Measurements from ENCODE around the gene PHLPP1. TPM values are rescaled to one million over a fixed set of nuclear protein-coding genes. Genes with fewer than 3 reads are reported as not detected.

The PHLPP1 gene
- total and polyA plus RNA-seq, 3 experiments from 2014 or later: 0.93 to 14.8 (median 13.5) TPM

DNA sequence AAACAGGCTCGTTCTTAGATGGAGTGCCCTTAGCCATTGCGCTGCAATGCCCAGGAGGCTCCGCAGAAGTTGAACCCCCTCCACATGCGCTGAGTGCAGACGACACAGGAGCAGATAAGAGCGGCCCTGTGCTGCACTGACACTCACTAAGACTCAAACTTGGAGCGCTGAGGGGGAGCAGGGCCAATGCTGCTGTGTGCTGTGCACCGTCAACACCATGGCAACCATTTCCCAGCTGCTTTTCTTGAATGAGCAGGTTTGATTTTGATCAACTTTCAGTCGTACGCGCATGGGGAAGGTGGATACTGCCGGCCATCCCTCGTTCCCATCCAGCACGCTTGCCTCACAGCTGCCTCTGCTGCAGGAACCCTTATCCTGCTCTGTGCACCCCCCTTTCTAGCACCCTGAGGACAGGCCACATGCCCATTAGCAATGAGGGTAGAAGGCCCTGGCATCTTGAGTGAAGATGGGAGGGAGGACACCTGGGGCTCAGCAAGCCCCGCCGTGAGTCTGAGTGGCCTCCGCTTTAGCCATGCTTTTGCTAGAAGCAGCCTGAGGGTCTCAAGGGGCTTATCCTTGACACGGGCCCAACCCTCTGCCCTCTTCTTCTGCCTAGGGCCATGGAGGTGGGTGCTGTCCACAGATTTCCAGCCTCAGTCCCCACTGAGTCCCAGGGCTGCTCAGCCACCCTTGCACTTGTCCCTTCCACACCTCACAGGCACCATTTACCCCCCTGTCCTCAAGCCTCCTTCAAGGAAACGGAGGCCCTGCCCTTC, 271.9 kb downstream of the PHLPP1 start:
- H3K4me1 ChIP-seq (ENCODE audit: insufficient read depth, low read length): peaks cover 5% of the 10 kb centered on the region
- Mint-ChIP-seq H3K36me3 (no peaks in the 10 kb centered on the region), H3K4me3 (no peak overlapping the region), H3K27ac (no peak overlapping the region), H3K9me3 (peaks cover 0 to 4% (median 0%) of the 10 kb centered on the region in 5 donors), H3K4me1 (peaks cover 6 to 7% (median 6%) of the 10 kb centered on the region in 3 donors), H3K27me3 (peaks cover 10 to 14% of the 10 kb centered on the region in 2 donors)
- ChIA-PET POLR2A (no interaction called here), CTCF (no interaction called here)
- H3K36me3 ChIP-seq (ENCODE audit: insufficient read depth, low read length): no peaks in the 10 kb centered on the region
- no peaks in the 10 kb centered on the region for H3K27me3 ChIP-seq (ENCODE audit: insufficient read depth, low read length, poor library complexity, severe bottlenecking)
- H3K9me3 ChIP-seq (ENCODE audit: low read length): no peaks in the 10 kb centered on the region
- no peak overlapping the region for H3K4me3 ChIP-seq (ENCODE audit: low read length)
- no peak overlapping the region for H3K27ac ChIP-seq (ENCODE audit: low read depth, low read length)
- no peak for DNase-seq

DNA sequence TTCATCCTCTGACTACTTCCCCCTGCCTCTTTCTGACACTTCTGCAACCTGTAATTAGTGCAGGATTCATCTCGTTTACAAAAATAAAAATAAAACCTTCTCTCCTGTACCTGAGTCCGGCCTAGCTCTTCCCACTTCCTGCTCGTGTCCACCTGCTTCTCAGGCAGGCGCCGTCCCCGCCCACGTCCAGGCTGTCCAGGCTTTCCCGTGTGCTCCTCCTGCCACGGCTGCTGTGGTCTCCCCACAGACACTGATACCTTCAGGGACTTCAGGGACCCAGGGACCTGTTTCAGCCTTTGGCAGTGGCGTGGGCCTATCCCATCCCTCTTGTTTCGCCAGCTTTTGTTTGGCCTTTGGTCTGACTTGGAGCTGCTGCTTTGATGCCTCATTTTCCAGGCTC, 272.5 kb downstream of the PHLPP1 start:
- Mint-ChIP-seq H3K27ac (no peak overlapping the region), H3K4me1 (peaks cover 0 to under 1% (median under 1%) of the 10 kb centered on the region in 3 donors), H3K36me3 (no peaks in the 10 kb centered on the region), H3K27me3 (peaks cover 11 to 17% of the 10 kb centered on the region in 2 donors), H3K9me3 (peaks cover 0 to 4% (median 0%) of the 10 kb centered on the region in 5 donors), H3K4me3 (no peak overlapping the region)
- ChIA-PET POLR2A (no interaction called here), CTCF (no interaction called here)
- no peak for DNase-seq
- no peak overlapping the region for H3K27ac ChIP-seq (ENCODE audit: low read depth, low read length)
- H3K4me1 ChIP-seq (ENCODE audit: insufficient read depth, low read length): no peaks in the 10 kb centered on the region
- H3K9me3 ChIP-seq (ENCODE audit: low read length): no peaks in the 10 kb centered on the region
- no peaks in the 10 kb centered on the region for H3K36me3 ChIP-seq (ENCODE audit: insufficient read depth, low read length)
- no peak overlapping the region for H3K4me3 ChIP-seq (ENCODE audit: low read length)
- H3K27me3 ChIP-seq (ENCODE audit: insufficient read depth, low read length, poor library complexity, severe bottlenecking): no peaks in the 10 kb centered on the region

GRCh38 chr18:62988471-62988870, 273.1 kb downstream of the PHLPP1 start:
- Histone ChIP-seq H3K27me3 (ENCODE audit: insufficient read depth, low read length, poor library complexity, severe bottlenecking) (no peaks in the 10 kb centered on the region), H3K36me3 (ENCODE audit: insufficient read depth, low read length) (no peaks in the 10 kb centered on the region), H3K4me1 (ENCODE audit: insufficient read depth, low read length) (no peaks in the 10 kb centered on the region), H3K27ac (ENCODE audit: low read depth, low read length) (no peak overlapping the region), H3K9me3 (ENCODE audit: low read length) (no peaks in the 10 kb centered on the region), H3K4me3 (ENCODE audit: low read length) (no peak overlapping the region)
- no peak for DNase-seq
- ChIA-PET POLR2A (no interaction called here), CTCF (no interaction called here)
- H3K27me3 Mint-ChIP-seq: peaks cover 16 to 21% of the 10 kb centered on the region in 2 donors
- H3K36me3 Mint-ChIP-seq: no peaks in the 10 kb centered on the region
- no peak overlapping the region for H3K4me3 Mint-ChIP-seq
- no peak overlapping the region for H3K27ac Mint-ChIP-seq
- H3K9me3 Mint-ChIP-seq: peaks cover 0 to 4% (median 0%) of the 10 kb centered on the region in 5 donors
- no peaks in the 10 kb centered on the region for H3K4me1 Mint-ChIP-seq

DNA sequence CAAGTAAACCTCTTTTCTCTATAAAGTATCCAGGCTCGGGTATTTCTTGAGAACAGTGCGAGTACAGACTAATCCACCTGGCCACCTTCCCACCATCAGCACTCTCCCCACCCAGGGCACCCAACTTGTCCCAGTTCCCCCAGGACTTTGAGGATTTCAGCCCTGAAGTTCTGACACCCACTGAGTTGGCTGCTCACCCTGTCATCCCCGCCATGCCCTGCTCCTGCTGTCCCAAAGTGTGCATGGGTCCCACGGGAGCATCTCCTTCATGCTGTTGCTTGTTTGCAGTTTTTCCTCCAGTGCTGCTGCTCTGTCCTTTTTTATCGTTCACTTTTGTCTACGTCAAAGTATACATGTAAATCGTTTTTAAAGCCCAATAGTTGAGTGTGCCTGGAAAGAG, 273.9 kb downstream of the PHLPP1 start:
- peaks cover 0 to 4% (median 0%) of the 10 kb centered on the region in 5 donors for H3K9me3 Mint-ChIP-seq
- DNase-seq: no peak
- Histone ChIP-seq H3K27ac (ENCODE audit: low read depth, low read length) (no peak overlapping the region), H3K27me3 (ENCODE audit: insufficient read depth, low read length, poor library complexity, severe bottlenecking) (no peaks in the 10 kb centered on the region), H3K36me3 (ENCODE audit: insufficient read depth, low read length) (no peaks in the 10 kb centered on the region), H3K9me3 (ENCODE audit: low read length) (no peaks in the 10 kb centered on the region), H3K4me3 (ENCODE audit: low read length) (no peak overlapping the region), H3K4me1 (ENCODE audit: insufficient read depth, low read length) (no peaks in the 10 kb centered on the region)
- H3K36me3 Mint-ChIP-seq: no peaks in the 10 kb centered on the region
- no peak overlapping the region for H3K4me3 Mint-ChIP-seq
- no peaks in the 10 kb centered on the region for H3K4me1 Mint-ChIP-seq
- H3K27ac Mint-ChIP-seq: no peak overlapping the region
- POLR2A ChIA-PET: no interaction called here
- CTCF ChIA-PET: no interaction called here
- H3K27me3 Mint-ChIP-seq: peaks cover 16 to 26% of the 10 kb centered on the region in 2 donors

DNA sequence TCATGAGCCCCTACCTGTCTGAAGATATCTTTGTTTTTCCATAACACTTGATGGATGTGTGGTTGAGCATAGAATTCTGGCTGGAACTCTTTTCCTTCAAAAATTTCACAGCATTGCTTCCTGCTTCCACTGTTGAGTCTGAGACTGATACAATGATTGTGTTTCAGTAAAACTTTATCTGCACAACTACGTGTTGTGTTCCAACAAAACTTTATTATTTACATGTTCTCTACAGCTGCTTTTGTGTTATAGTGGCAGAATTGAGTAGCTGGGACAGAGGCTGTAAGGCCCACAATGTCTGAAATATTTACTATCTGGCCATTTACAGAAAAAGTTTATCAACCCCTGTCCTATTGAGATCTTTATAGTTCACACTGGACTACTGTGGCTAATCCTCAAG, 275.3 kb downstream of the PHLPP1 start:
- CTCF ChIA-PET: no interaction called here
- POLR2A ChIA-PET: no interaction called here
- peaks cover 18 to 28% of the 10 kb centered on the region in 2 donors for H3K27me3 Mint-ChIP-seq
- no peak overlapping the region for H3K4me3 Mint-ChIP-seq
- no peaks in the 10 kb centered on the region for H3K4me1 Mint-ChIP-seq
- H3K27ac ChIP-seq (ENCODE audit: low read depth, low read length): no peak overlapping the region
- H3K4me1 ChIP-seq (ENCODE audit: insufficient read depth, low read length): no peaks in the 10 kb centered on the region
- H3K4me3 ChIP-seq (ENCODE audit: low read length): no peak overlapping the region
- H3K36me3 ChIP-seq (ENCODE audit: insufficient read depth, low read length): no peaks in the 10 kb centered on the region
- H3K36me3 Mint-ChIP-seq: no peaks in the 10 kb centered on the region
- H3K27ac Mint-ChIP-seq: no peak overlapping the region
- no peaks in the 10 kb centered on the region for H3K9me3 ChIP-seq (ENCODE audit: low read length)
- DNase-seq: no peak
- H3K27me3 ChIP-seq (ENCODE audit: insufficient read depth, low read length, poor library complexity, severe bottlenecking): no peaks in the 10 kb centered on the region
- peaks cover 0 to 4% (median 0%) of the 10 kb centered on the region in 5 donors for H3K9me3 Mint-ChIP-seq

DNA sequence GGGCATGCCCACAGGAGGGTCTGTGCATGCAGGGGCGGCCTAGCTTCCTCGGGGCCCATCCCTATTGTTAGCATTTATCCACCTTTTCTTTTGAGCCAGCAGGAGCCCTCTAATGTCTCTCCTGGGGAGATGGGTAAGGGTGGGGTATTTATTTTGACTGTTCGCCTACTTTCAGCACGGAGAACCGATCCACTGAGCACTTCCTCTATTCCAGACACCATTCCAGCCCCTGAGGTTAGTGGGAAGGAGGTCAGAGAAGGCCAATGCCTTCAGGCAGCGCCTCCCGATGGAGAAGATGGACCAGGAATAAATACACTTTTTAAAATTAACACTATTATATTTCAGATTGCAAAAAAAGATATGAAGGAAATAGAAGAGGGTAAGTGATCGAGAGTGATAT, 276.0 kb downstream of the PHLPP1 start:
- H3K36me3 ChIP-seq (ENCODE audit: insufficient read depth, low read length): no peaks in the 10 kb centered on the region
- H3K27ac ChIP-seq (ENCODE audit: low read depth, low read length): no peak overlapping the region
- no peak for DNase-seq
- H3K36me3 Mint-ChIP-seq: no peaks in the 10 kb centered on the region
- no peak overlapping the region for H3K4me3 ChIP-seq (ENCODE audit: low read length)
- H3K9me3 ChIP-seq (ENCODE audit: low read length): no peaks in the 10 kb centered on the region
- H3K4me3 Mint-ChIP-seq: peak overlapping the region in 1 of 7 donors; percentile 18
- ChIA-PET POLR2A (no interaction called here), CTCF (no interaction called here)
- H3K9me3 Mint-ChIP-seq: peaks cover 0 to 4% (median 0%) of the 10 kb centered on the region in 5 donors
- H3K4me1 Mint-ChIP-seq: no peaks in the 10 kb centered on the region
- H3K4me1 ChIP-seq (ENCODE audit: insufficient read depth, low read length): no peaks in the 10 kb centered on the region
- peaks cover 19 to 31% of the 10 kb centered on the region in 2 donors for H3K27me3 Mint-ChIP-seq
- no peaks in the 10 kb centered on the region for H3K27me3 ChIP-seq (ENCODE audit: insufficient read depth, low read length, poor library complexity, severe bottlenecking)
- no peak overlapping the region for H3K27ac Mint-ChIP-seq

- no peaks in the 10 kb centered on the region for H3K27me3 ChIP-seq (ENCODE audit: insufficient read depth, low read length, poor library complexity, severe bottlenecking)
- H3K27ac ChIP-seq (ENCODE audit: low read depth, low read length): no peak overlapping the region
- H3K4me1 Mint-ChIP-seq: no peaks in the 10 kb centered on the region
- no peaks in the 10 kb centered on the region for H3K36me3 Mint-ChIP-seq
- H3K4me1 ChIP-seq (ENCODE audit: insufficient read depth, low read length): no peaks in the 10 kb centered on the region
- no peaks in the 10 kb centered on the region for H3K36me3 ChIP-seq (ENCODE audit: insufficient read depth, low read length)
- no peaks in the 10 kb centered on the region for H3K9me3 ChIP-seq (ENCODE audit: low read length)
- H3K9me3 Mint-ChIP-seq: peaks cover 0 to 4% (median 0%) of the 10 kb centered on the region in 5 donors
- no peak overlapping the region for H3K27ac Mint-ChIP-seq
- H3K4me3 Mint-ChIP-seq: no peak overlapping the region
- CTCF ChIA-PET: interaction anchor here (1.5 kb wide), 1 partner anchor 25 kb away, joined by 4 read pairs; no protein-coding TSS in a partner anchor
- H3K27me3 Mint-ChIP-seq: peaks cover 19 to 31% of the 10 kb centered on the region in 2 donors
- no peak overlapping the region for H3K4me3 ChIP-seq (ENCODE audit: low read length)
- POLR2A ChIA-PET: no interaction called here
- DNase-seq: no peak
Measured at GRCh38 chr18:62991959-62992358, 276.6 kb downstream of the PHLPP1 start.

DNA sequence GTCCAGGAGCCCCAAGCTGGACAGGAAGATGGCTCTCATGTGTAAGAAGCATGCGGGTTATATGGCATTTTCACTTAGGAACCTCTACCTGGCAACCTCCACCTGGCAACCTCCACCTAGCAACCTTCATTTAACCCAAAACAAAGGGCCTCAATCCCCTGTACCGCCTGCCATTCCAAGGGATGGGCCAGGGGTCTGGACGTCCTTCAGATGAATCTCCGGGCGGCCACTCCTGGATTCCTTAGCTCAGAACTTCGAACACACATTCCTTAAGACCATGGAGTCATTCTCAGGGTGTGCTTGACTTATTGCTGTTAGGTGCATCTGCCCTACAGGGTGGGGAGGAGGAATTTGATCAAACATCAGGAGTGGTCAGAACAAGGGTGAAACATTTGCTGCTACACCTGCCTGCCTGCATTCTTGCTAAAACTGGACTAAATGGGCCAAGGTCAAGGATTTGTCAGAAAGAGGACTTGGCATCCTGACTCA, 277.6 kb downstream of the PHLPP1 start:
- ChIA-PET CTCF (interaction anchor here (1.5 kb wide), 1 partner anchor 24 kb away, joined by 4 read pairs; no protein-coding TSS in a partner anchor), POLR2A (no interaction called here)
- no peaks in the 10 kb centered on the region for H3K36me3 ChIP-seq (ENCODE audit: insufficient read depth, low read length)
- Mint-ChIP-seq H3K36me3 (no peaks in the 10 kb centered on the region), H3K27ac (no peak overlapping the region), H3K9me3 (peaks cover 0 to 1% (median 0%) of the 10 kb centered on the region in 5 donors), H3K4me1 (no peaks in the 10 kb centered on the region), H3K4me3 (no peak overlapping the region), H3K27me3 (peaks cover 17 to 32% of the 10 kb centered on the region in 2 donors)
- no peaks in the 10 kb centered on the region for H3K27me3 ChIP-seq (ENCODE audit: insufficient read depth, low read length, poor library complexity, severe bottlenecking)
- H3K4me1 ChIP-seq (ENCODE audit: insufficient read depth, low read length): no peaks in the 10 kb centered on the region
- no peaks in the 10 kb centered on the region for H3K9me3 ChIP-seq (ENCODE audit: low read length)
- no peak overlapping the region for H3K4me3 ChIP-seq (ENCODE audit: low read length)
- no peak for DNase-seq
- no peak overlapping the region for H3K27ac ChIP-seq (ENCODE audit: low read depth, low read length)
